ENCODE data around the gene EFS. TPM values are rescaled to one million over a fixed set of nuclear protein-coding genes. Genes with fewer than 3 reads are reported as not detected.

Gene EFS
- total and polyA plus RNA-seq, 12 donors = 1.1 to 6.0 (median 2.3) TPM

- 70% methylated on average over 11 of the region's 11 CpGs for WGBS, 2 donors
- H3K27ac ChIP-seq = no peak overlapping the region
- peaks cover 0 to 20% (median 0%) of the 10 kb centered on the region in 9 donors for H3K36me3 ChIP-seq
- H3K27me3 ChIP-seq = peaks cover 0 to 25% (median 11%) of the 10 kb centered on the region in 7 donors
- intact Hi-C loops (cut with DNase I) = no loop called here
- no peaks in the 10 kb centered on the region for H3K9me3 ChIP-seq
- DNase-seq (no peak), ATAC-seq (peak in 2 of 8 donors; percentile 15 to 17)
- TF ChIP-seq, protein P1, sequence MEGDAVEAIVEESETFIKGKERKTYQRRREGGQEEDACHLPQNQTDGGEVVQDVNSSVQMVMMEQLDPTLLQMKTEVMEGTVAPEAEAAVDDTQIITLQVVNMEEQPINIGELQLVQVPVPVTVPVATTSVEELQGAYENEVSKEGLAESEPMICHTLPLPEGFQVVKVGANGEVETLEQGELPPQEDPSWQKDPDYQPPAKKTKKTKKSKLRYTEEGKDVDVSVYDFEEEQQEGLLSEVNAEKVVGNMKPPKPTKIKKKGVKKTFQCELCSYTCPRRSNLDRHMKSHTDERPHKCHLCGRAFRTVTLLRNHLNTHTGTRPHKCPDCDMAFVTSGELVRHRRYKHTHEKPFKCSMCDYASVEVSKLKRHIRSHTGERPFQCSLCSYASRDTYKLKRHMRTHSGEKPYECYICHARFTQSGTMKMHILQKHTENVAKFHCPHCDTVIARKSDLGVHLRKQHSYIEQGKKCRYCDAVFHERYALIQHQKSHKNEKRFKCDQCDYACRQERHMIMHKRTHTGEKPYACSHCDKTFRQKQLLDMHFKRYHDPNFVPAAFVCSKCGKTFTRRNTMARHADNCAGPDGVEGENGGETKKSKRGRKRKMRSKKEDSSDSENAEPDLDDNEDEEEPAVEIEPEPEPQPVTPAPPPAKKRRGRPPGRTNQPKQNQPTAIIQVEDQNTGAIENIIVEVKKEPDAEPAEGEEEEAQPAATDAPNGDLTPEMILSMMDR (IDR thresholded peaks at IDR 0.05) = peak in 3 of 9 donors; percentile 13 to 32 (median 17)
- H3K4me3 ChIP-seq = no peak overlapping the region
- peaks cover 0 to 22% (median 6%) of the 10 kb centered on the region in 9 donors for H3K4me1 ChIP-seq
These were observed 4.5 kb downstream of the EFS start for GRCh38 chr14:23360496-23360895.

DNA sequence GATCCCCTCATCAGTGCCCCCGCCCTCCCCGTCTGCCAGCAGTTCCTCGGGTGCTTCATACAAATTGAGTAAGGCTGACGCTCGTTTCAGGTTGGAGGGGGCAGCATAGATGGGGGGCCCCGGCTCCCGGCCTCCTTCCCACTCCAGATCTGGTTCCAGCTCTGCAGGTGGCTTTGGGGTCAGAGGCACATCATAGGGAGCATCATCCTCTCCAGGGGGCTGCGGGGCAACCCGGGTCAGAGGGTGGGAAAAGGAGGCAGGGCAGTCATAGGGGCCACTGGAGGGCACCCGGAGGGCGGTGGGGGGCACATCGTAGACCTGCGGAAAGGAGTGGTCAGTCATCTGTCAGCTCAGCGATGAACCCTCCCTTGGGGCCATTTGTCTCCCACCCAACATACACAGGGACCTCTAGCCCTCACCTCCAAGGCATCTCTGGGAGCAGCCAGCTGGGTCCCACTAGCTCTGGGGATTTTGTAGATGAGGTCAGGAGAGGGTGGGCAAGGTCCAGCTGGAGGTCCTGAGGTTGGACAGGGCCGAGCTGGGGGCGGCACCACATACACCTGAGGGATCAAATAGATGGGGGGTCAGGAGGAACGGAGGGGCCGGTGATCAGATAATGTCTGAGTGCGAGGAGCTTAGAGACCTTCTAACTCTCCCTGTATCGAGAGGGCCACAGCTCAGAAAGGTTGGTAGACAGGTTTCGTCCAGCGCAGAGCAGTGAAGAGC, 5.1 kb downstream of the EFS start:
- Histone ChIP-seq H3K9me3 (no peaks in the 10 kb centered on the region), H3K36me3 (peaks cover 0 to 20% (median 0%) of the 10 kb centered on the region in 9 donors), H3K27me3 (peaks cover 0 to 21% (median 9%) of the 10 kb centered on the region in 7 donors), H3K27ac (no peak overlapping the region), H3K4me1 (peaks cover 0 to 22% (median 6%) of the 10 kb centered on the region in 9 donors), H3K4me3 (no peak overlapping the region)
- TF ChIP-seq, protein P1 (IDR thresholded peaks at IDR 0.05) = no peak
- DNase-seq (no peak), ATAC-seq (peak in 1 of 8 donors; percentile 22)
- intact Hi-C loops (cut with DNase I) = no loop called here
- WGBS, 2 donors = 88 to 92% methylated on average over 21 to 22 of the region's 22 CpGs

DNA sequence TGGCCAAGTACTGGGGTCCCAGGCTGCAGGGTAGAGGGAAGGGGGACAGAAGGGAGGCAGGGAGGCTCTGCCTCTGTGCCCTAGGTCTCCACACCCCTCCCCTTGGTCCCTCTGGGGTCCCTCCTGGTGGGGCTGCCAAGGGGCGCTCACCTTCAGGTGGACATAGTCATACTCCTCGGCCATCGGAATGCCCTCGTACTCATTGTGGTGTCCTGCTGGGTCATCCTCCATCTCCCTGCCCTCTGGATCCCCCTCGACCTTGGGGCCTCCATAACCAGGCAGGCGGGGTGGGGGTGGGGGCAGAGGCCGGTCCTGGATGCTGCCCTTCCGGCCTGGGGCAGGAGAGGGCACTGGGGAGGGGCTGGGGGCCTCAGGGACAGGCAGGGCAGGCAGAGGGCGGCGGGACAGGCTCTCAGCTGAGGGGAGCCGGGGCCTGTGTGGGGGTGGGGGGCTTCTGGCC, 5.8 kb downstream of the EFS start:
- Histone ChIP-seq H3K27ac (no peak overlapping the region), H3K4me3 (no peak overlapping the region), H3K27me3 (peaks cover 0 to 19% (median 2%) of the 10 kb centered on the region in 7 donors), H3K36me3 (peaks cover 0 to 20% (median 0%) of the 10 kb centered on the region in 9 donors), H3K9me3 (no peaks in the 10 kb centered on the region), H3K4me1 (peaks cover 0 to 22% (median 6%) of the 10 kb centered on the region in 9 donors)
- TF ChIP-seq, protein P1 (IDR thresholded peaks at IDR 0.05) = no peak
- intact Hi-C loops (cut with DNase I) = no loop called here
- peak in 1 of 8 donors; percentile 6 for ATAC-seq
- WGBS, 2 donors = 81 to 84% methylated on average over 11 of the region's 11 CpGs
- DNase-seq = no peak

DNA sequence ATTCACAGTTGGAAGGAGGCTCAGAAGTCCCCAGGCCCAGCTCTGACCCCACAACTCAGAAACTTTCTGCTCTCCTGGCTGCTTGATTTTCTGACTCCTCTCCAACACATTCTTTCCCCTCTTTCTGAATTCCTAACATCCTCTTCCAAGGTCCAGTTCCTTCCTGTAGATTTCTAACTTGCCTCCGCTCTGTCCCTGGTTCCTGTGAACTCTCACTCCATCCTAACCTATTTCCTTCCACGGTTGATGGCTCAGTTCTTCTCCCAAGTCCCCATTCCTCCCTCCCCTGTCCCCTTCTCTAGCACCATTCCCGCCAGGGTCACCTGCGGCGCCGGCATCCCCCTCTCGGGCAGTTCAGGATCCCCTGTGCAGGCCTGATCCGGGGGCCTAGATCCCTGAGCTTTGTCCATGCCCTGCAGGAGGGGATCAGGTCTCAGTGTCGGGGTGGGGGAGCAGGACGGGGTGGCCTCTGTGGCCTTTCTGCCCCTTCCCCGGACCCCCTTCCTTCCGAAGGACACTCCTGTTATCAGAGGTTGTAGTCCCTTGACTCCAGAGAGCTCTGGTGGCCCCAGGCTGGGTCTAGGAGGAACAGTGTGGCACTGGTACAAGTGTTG, 6.3 kb downstream of the EFS start:
- no peak for DNase-seq
- TF ChIP-seq, protein P1 (IDR thresholded peaks at IDR 0.05) = no peak
- ATAC-seq = peak in 1 of 8 donors; percentile 14
- intact Hi-C loops (cut with DNase I) = no loop called here
- 81 to 85% methylated on average over 12 of the region's 12 CpGs for WGBS, 2 donors
- Histone ChIP-seq H3K27me3 (peaks cover 0 to 19% (median 0%) of the 10 kb centered on the region in 7 donors), H3K36me3 (peaks cover 0 to 20% (median 0%) of the 10 kb centered on the region in 9 donors), H3K4me1 (peaks cover 0 to 16% (median 3%) of the 10 kb centered on the region in 9 donors), H3K9me3 (no peaks in the 10 kb centered on the region), H3K4me3 (no peak overlapping the region), H3K27ac (no peak overlapping the region)
